NCI-H128 (cell line): ENCODE results near the gene NPEPL1.
"Not testable (repeated sequence)": the region's sequence is repeated elsewhere in the genome, so short reads cannot be mapped to it uniquely, and the experiment has no call there.

ENCODE experiments used
- DNase-seq: peaks from one replicate; lab custom pipeline; 2025; ENCODE audit not compliant: unreplicated experiment; lab: John Stamatoyannopoulos, UW

The NPEPL1 gene

GRCh38 chr20:58737198-58737597 is 44.6 kb downstream of the NPEPL1 start:
- DNase-seq, result no peak

- no peak for DNase-seq
These were observed 48.0 kb downstream of the NPEPL1 start for GRCh38 chr20:58740356-58741308.

GRCh38 chr20:58741384-58741783 is 48.8 kb downstream of the NPEPL1 start:
- DNase-seq, result no peak

GRCh38 chr20:58742668-58743566 is 50.3 kb downstream of the NPEPL1 start:
- DNase-seq, result no peak

- no peak for DNase-seq
These were observed 51.4 kb downstream of the NPEPL1 start for GRCh38 chr20:58743929-58744534.

GRCh38 chr20:58744836-58745235 is 52.2 kb downstream of the NPEPL1 start:
- no peak for DNase-seq

GRCh38 chr20:58745391-58745790 is 52.8 kb downstream of the NPEPL1 start:
- DNase-seq, result no peak

- DNase-seq, result no peak
These were observed 54.0 kb downstream of the NPEPL1 start for GRCh38 chr20:58746620-58747019.

- DNase-seq, result no peak
These were observed 54.6 kb downstream of the NPEPL1 start for GRCh38 chr20:58747211-58747610.

GRCh38 chr20:58748618-58749017 is 56.0 kb downstream of the NPEPL1 start:
- no peak for DNase-seq

- DNase-seq, result no peak
These were observed 56.6 kb downstream of the NPEPL1 start for GRCh38 chr20:58749098-58749769.

GRCh38 chr20:58749979-58750378 is 57.4 kb downstream of the NPEPL1 start:
- DNase-seq, result no peak

- DNase-seq, result not testable (repeated sequence)
These were observed 58.1 kb downstream of the NPEPL1 start for GRCh38 chr20:58750706-58751105.

GRCh38 chr20:58751979-58752378 is 59.4 kb downstream of the NPEPL1 start:
- DNase-seq, result no peak

- no peak for DNase-seq
These were observed 60.0 kb downstream of the NPEPL1 start for GRCh38 chr20:58752565-58752964.

GRCh38 chr20:58753267-58753921 is 60.8 kb downstream of the NPEPL1 start:
- no peak for DNase-seq

- no peak for DNase-seq
These were observed 61.4 kb downstream of the NPEPL1 start for GRCh38 chr20:58753922-58754551.

GRCh38 chr20:58754584-58754983 is 62.0 kb downstream of the NPEPL1 start:
- no peak for DNase-seq

GRCh38 chr20:58755062-58755697 is 62.6 kb downstream of the NPEPL1 start:
- DNase-seq, result no peak
